MM.1S (cell line): ENCODE results near the gene CHN2.

ENCODE experiments used
- EZH2phosphoT487 ChIP-seq: fragments of 300-600 bp; sonication (generic); IDR thresholded peaks from 2 replicates; pipeline ENCODE4 v1.6.1; 2018; ENCODE audit warnings: antibody characterized with exemption, low read length
- TF ChIP-seq, protein P1 (sequence below): fragments of 300-600 bp; sonication (generic); IDR thresholded peaks from 2 replicates; pipeline ENCODE4 v1.5.1; 2016; ENCODE audit warnings: antibody characterized with exemption, low read length, mixed read lengths

- TF ChIP-seq EZH2phosphoT487: no peak
- TF ChIP-seq, protein P1, sequence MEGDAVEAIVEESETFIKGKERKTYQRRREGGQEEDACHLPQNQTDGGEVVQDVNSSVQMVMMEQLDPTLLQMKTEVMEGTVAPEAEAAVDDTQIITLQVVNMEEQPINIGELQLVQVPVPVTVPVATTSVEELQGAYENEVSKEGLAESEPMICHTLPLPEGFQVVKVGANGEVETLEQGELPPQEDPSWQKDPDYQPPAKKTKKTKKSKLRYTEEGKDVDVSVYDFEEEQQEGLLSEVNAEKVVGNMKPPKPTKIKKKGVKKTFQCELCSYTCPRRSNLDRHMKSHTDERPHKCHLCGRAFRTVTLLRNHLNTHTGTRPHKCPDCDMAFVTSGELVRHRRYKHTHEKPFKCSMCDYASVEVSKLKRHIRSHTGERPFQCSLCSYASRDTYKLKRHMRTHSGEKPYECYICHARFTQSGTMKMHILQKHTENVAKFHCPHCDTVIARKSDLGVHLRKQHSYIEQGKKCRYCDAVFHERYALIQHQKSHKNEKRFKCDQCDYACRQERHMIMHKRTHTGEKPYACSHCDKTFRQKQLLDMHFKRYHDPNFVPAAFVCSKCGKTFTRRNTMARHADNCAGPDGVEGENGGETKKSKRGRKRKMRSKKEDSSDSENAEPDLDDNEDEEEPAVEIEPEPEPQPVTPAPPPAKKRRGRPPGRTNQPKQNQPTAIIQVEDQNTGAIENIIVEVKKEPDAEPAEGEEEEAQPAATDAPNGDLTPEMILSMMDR: no peak
Measured at GRCh38 chr7:29396563-29396962, 202.0 kb downstream of the CHN2 start.
